Thyroid gland (tissue), 4 donors: ENCODE results near the gene MUC3A.
"Not testable (repeated sequence)": the region's sequence is repeated elsewhere in the genome, so short reads cannot be mapped to it uniquely, and the experiment has no call there.

Experiments
- POLR2A ChIP-seq, 2 donors: fragments of 450-650 bp; IDR thresholded peaks; one replicate each; pipeline ENCODE4 v1.6.1; 2017; ENCODE audit warnings: antibody characterized with exemption in 2 of 2, mild to moderate bottlenecking in 2 of 2, moderate library complexity in 1 of 2
- TF ChIP-seq, protein P1 (sequence below), 6 experiments: fragments of 200-600 bp in 3 of 6; fragments of 450-650 bp in 3 of 6; sonication (generic) in 3 of 6; IDR thresholded peaks; one replicate each; pipeline ENCODE4 v1.5.1; 2016 to 2019; ENCODE audit warnings: antibody characterized with exemption in 6 of 6, mild to moderate bottlenecking in 2 of 6, inconsistent platforms in 1 of 6, moderate library complexity in 1 of 6

DNA sequence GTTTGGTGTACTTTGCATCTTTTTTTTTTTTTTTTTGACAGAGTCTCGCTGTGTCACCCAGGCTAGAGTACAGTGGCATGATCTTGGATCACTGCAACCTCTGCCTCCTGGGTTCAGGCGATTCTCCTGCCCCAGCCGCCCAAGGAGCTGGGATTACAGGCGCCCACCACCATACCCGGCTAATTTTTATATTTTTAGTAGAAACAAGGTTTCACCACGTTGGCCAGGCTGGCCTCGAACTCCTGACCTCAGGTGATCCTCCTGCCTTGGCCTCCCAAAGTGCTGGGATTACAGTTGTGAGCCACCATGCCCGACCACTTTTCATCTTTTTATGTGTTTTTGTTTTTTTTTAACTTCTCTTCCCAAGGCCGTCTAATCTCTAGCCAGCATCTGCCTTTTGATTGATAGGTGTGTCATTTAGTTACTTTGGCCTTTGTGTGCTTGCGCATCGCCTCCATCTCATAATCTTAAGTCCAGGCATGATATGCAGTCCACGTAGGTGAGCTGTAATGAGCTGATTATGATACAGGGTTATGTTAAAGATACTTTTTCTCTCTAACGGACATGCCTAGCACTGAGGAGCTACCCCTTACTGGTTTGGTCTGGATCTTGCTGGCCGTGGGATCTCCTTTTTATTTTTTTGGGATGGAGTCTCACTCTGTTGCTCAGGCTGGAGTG, 35.0 kb downstream of the MUC3A start:
- TF ChIP-seq, protein P1, sequence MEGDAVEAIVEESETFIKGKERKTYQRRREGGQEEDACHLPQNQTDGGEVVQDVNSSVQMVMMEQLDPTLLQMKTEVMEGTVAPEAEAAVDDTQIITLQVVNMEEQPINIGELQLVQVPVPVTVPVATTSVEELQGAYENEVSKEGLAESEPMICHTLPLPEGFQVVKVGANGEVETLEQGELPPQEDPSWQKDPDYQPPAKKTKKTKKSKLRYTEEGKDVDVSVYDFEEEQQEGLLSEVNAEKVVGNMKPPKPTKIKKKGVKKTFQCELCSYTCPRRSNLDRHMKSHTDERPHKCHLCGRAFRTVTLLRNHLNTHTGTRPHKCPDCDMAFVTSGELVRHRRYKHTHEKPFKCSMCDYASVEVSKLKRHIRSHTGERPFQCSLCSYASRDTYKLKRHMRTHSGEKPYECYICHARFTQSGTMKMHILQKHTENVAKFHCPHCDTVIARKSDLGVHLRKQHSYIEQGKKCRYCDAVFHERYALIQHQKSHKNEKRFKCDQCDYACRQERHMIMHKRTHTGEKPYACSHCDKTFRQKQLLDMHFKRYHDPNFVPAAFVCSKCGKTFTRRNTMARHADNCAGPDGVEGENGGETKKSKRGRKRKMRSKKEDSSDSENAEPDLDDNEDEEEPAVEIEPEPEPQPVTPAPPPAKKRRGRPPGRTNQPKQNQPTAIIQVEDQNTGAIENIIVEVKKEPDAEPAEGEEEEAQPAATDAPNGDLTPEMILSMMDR (IDR thresholded peaks at IDR 0.05): not testable (repeated sequence)
- not testable (repeated sequence) for TF ChIP-seq POLR2A (IDR thresholded peaks at IDR 0.05)
